GM20431 (cell line): Measurements from ENCODE around the gene YDJC.
"Not testable (repeated sequence)": the region's sequence is repeated elsewhere in the genome, so short reads cannot be mapped to it uniquely, and the experiment has no call there.

Experiments used
- in situ Hi-C: fragments of 300-500 bp; cut with MseI, MboI; formaldehyde crosslinking; loops from one replicate; pipeline ENCODE4 v1.15.0; 2020; ENCODE audit warnings: low sequenced_read_pairs; ENCODE audit not compliant: unreplicated experiment

YDJC gene

GRCh38 chr22:21629255-21630149 lies at the start of gene YDJC:
TSS of gene YDJC (minus strand) at chr22:21630022. CDS start at chr22:21630014, 8 bp downstream.
- in situ Hi-C loops: no loop called here

DNA sequence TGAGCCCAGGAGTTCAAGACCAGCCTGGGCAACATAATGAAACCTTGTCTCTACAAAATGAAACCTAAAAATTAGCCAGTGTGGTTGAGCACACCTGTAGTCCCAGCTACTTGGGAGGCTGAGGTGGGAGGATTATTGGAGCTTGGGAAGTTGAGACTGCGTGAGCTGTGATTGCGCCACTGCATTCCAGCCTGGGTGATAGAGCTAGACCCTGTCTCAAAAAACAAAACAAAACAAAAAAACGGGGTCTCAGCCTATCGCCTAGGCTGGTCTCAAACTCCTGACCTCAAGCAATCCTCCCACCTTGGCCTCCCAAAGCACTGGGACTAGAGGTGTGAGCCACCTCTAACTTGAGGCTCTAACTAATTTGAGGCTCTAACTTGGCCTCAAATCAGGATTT lies 49.6 kb upstream of the YDJC start:
- in situ Hi-C loops: no loop called here

DNA sequence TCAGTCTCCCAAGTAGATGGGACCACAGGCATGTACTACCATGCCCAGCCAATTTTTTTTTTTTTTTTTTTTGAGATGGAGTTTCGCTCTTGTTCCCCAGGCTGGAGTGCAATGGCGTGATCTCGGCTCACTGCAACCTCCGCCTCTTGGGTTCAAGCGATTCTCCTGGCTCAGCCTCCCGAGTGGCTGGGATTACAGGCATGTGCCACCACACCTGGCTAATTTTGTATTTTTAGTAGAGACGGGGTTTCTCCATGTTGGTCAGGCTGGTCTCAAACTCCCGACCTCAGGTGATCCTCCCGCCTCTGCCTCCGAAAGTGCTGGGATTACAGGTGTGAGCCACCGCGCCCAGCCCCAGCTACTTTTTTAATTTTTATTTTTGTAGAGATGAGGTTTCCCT lies 49.0 kb upstream of the YDJC start:
- in situ Hi-C loops: not testable (repeated sequence)

DNA sequence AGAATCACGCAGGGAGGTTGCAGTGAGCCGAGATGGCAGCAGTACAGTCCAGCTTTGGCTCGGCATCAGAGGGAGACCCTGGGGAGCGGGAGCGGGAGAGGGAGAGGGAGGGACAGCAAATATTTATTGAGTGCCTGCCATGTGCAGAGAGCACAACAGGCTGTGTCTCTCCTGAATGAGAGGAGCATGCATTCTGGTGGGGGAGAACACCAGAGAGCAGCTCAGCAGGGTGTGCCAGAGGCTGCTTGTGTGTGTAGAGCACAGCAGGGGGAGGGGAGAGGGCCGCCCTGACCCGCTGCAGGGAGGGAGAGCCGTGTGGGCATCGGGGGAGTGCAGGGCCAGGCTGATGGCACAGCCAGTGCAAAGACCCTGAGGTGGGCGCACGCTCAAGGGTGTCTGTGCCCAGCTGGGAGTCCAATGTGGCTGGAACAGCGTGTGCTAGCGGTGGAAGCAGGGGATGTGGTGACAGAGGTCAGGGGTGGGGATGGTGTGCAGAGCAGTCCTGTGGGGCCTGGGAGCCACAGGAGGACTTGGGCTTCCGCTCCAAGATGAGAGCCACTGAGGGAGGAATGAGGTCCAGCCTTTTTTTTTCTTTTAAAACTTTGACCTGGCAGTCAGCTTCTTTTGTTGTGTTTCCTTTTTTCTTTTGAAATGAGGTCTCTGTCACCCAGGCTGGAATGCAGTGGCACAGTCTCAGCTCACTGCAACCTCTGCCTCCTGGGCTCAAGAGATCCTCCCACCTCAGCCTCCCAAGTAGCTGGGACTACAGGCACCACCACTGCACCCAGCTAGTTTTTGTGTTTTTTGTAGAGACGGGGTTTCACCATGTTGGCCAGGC lies 48.0 kb upstream of the YDJC start:
- in situ Hi-C loops: no loop called here

DNA sequence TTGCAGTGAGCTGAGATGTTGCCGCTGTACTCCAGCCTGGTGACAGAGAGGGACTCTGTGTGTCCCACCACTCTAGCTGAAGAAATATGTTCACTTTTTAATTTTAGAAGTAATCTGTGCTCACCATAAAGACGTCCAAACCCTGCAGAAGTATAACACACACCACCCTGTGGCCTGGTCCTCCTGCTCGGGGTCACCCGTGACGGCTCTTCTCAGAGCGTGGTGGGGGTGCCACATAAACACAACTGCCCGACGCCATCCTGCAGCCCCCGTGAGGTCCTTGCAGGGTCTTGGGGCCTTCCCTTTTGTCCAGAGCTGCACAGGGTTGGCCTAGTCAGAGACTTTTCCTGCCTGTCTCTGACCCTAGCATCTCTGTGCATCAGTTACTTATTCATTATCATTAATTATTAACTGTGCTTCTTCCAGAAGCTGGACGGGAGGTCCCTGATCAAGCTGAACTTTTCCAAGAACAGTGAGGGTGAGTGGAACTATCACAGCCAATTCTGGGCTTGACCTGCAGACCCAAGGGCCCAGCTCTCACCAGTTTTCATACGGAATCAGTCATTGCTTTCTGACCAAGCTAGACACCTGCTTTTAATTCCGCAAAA lies 44.9 kb upstream of the YDJC start:
- in situ Hi-C loops: no loop called here

- in situ Hi-C loops: no loop called here
Measured at GRCh38 chr22:21673534-21674321, 43.9 kb upstream of the YDJC start.

- in situ Hi-C loops: no loop called here
Measured at GRCh38 chr22:21672107-21672629, 42.3 kb upstream of the YDJC start.

DNA sequence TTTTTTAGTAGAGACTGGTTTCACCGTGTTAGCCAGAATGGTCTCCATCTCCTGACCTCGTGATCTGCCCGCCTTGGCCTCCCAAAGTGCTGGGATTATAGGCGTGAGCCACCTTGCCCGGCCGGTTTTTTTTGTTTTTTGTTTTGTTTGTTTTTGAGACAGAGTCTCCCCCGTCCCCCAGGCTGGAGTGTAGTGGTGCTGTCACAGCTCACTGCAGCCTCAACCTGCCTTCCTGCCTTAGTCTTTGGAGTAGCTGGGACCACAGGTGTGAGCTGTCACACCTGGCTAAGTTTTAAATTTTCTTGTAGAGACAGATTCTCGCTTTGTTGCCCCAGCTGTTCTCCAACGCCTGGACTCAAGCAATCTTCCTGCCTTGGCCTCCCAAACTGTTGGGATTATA lies 39.2 kb upstream of the YDJC start:
- in situ Hi-C loops: no loop called here

DNA sequence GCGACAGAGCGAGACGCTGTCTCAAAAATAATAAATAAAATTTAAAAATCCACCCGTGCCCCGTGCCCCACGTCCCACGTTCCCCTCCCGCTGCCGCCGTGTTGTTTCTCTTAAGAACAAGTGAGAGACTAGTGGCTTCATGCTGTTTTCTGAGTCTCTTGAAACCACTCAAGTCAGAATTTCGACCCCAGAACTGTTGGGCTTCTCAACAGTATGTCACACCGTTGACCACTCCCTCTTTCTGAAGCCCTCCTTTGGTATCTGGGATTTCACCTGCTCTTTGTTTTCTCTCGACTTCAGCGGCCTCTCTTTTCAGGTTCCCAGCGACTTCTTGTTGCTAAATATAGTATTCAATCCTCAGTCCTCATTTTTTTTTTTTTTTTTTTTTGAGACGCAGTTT lies 37.0 kb upstream of the YDJC start:
- in situ Hi-C loops: no loop called here

DNA sequence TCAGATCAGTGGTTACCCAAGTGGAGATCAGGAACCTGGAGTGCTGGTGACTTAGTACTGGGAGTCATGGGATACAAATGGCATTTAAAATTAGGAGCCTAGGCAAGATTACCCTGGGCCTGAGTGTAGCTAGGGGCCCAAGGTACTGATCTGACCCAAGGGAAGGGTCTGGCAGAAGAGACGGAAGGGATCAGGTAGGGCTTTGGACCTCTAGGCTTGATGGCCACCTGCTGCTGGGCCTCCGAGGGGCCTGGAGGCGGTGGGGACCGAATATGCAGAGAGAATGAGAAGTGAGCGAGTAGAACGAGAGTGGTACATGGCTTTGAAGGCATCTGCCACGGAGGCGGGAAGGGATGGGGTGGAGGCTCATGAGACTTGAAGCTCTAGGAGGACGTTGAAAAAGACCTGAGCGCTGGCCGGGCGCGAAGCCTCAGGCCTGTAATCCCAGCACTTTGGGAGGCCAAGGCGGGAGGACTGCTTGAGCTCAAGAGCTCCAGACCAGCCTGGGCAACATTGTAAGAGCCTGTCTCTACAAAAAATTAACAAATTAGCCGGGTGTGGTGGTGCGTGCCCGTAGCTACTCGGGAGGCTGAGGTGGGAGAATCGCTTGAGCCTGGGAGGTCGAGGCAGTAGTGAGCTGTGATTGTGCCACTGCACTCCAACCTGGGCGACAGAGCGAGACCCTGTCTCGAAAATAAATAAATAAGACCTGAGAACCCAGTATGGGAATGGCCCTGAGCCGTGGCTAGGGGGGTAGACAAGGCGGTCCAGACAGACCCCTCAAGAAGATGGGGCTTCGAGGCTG lies 35.4 kb upstream of the YDJC start:
- in situ Hi-C loops: no loop called here

DNA sequence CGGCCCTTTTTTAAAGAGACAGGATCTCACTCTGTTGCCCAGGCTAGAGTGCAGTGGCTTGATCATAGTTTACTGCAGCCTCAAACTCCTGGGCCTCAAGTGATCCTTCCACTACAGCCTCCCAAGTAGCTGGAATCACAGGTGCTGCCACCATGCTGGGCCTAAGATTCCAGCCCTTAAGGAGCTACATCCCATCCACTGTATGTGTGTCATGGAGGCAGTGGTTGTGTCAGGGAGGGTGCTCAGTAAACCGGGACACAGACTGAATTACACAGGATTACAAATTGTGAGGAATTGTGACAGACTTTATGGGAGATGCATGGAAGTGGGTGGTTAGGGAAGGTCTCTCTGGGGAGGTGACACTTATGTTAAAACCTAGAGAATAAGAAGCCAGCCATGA lies 33.9 kb upstream of the YDJC start:
- in situ Hi-C loops: no loop called here

DNA sequence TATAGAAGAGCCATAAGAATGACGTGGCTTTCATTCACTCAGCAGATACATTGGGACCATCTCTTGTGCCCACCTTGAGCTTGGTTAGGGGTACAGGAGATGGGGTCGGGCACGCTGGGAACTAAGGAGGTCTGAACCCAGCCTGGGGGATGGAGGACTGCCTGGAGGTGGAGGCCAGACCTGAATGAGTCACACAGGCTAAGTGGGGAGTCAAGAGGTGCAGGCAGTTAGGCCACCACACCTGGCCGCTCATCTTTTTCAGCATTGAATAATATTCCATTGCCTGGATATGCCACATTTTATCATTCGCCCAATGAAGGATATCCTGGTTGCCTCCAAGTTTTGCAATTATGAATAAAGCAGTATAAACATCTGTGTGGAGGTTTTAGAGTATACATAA lies 32.2 kb upstream of the YDJC start:
- in situ Hi-C loops: no loop called here

DNA sequence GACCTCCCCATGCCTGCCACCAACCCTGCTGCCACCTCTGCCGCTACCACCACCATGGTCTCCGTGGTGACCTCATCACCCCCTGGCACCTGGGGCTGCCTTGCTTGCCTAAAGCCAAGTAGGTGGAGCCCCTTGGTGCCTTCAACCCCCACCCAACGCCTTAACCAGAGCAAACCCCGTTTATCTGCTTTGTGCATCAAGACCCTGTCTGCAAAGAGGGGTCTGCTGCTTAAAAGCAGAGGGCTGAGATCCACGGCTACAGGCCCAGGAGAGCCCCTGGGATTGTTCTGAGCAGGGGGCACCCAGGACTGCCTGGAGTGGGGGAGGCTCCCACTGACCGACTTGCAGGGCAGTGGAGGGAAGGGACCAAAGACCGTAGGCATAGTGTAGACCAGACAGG lies 31.1 kb upstream of the YDJC start:
- in situ Hi-C loops: no loop called here

GRCh38 chr22:21659864-21660525 lies 30.2 kb upstream of the YDJC start:
- in situ Hi-C loops: no loop called here

DNA sequence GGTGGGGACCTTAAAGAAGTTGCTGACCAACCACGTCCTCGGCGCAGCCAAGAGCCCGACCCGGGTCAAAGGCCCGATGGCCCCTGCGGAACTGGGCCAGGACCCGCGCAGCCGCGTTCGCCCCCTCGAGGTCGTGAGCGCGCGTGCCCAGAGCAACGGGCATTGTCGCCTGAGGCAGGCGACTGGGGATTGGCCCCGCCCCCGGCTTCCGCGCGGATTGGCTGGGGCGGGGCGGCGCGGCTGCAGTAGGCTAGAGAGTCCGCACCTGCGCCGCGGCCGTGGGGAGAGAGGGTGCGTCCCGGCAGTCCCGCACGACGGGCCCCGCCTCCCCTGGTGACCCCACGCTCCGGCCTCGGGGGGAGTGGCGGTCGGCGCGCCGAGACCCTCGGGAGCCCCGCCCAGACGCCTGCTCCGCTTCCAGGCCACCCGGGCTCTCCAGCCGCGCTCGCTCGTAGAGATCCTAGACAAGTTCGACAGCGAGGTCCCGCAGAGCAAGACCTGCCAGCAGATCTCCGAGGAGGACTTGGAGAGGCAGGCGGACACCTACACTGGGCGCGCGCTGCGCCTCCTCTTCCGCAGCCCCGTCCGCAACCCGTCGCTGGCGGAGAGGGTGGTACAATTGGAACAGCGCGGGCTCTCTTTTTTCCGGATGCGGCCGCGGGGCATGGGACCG lies 27.7 kb upstream of the YDJC start:
- in situ Hi-C loops: no loop called here

DNA sequence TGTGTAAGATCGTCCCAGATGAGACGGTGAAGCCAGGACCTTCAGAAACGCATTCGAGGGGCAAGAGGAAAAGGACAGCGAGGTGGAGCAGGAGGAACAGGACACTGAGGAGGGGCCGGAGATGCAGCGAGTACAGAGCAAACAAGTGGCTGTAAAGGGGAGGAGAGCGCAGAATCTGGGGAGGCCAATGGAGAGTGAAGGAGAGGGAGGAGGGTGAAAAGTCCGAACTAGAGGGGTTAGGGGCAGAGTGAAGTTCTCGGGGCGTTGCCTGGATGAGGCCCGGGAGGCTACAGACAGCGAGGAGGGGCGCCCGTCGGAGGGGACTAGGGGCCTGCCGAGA lies 27.2 kb upstream of the YDJC start:
- in situ Hi-C loops: no loop called here

DNA sequence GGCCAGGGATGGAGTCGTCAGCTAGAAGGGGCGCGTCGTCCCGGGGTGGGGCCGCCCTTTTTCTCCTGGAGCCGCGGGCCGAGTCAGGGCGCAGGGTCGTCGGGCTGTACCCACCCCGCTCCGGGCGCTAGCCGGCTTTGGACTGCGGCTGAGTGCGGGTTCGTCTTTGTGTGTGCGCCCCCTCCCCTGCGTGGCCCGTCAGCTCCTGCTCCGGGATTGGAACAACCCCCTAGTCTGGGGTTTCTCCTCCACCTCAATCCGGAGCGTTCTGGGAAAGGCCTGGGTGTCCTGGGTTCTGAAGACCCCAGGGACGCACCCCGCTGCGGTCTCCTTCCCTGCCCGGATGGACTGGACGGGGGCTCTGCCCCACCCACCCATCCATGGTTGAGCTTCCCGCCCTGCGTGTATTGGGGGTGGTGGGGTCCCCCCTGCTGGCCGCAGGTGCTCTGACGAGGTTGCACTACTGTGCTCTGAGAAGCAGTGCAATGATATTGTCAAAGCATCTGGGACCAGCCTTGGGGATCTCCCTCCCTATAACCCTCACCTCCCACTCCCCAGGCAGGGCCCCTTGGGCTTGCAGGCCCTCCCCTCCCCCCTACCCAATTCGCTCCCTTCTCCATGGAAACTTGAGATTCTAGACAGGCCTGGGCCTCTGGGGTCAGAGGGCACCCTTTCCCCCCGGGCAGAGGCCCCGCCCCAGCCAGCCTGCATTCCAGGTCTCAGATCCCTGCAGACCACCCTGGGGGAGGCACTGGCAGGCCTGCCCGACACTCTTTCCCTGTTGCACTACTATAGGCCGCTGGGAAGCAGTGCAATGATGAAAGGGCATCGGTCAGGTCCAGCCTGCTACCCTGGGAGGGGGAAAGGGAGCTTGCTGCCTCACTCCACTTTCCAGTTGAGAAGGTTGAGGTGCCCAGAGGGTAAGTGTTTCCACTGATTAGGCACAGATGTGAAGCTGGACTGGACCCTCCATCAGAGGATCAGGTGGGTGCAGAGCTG lies 23.0 kb upstream of the YDJC start:
- in situ Hi-C loops: no loop called here
